ENCODE measurements around the gene PIGU. TPM values are rescaled to one million over a fixed set of nuclear protein-coding genes. Genes with fewer than 3 reads are reported as not detected.

Gene PIGU
- total RNA-seq, 2 experiments from 2014 or later = 16.6 to 27.9 TPM

GRCh38 chr20:34512955-34513419 lies 163.9 kb downstream of the PIGU start:
- Histone ChIP-seq H3K36me3 (ENCODE audit: insufficient read depth, low read length) (peaks cover 26% of the 10 kb centered on the region; the same call in 1 of the 2 replicates), H3K4me1 (ENCODE audit: insufficient read depth, low read length, poor library complexity, severe bottlenecking) (peaks cover 7% of the 10 kb centered on the region), H3K4me2 (ENCODE audit: low read length) (no peak overlapping the region), H3K79me2 (ENCODE audit: insufficient read depth, low read depth, low read length) (peaks cover 17% of the 10 kb centered on the region), H2AFZ (ENCODE audit: low read length) (no peak overlapping the region), H4K20me1 (ENCODE audit: insufficient read depth, low read length) (no peaks in the 10 kb centered on the region), H3K9me3 (ENCODE audit: low read length) (no peaks in the 10 kb centered on the region), H3K27ac (ENCODE audit: low read depth, low read length, poor library complexity, severe bottlenecking) (no peak overlapping the region), H3K4me3 (ENCODE audit: low read depth, low read length, poor library complexity, severe bottlenecking) (no peak overlapping the region), H3K9me2 (ENCODE audit: insufficient read depth, low read length) (no peaks in the 10 kb centered on the region)
- POLR2A ChIA-PET = interaction anchor here (0.5 kb wide), 1 partner anchor 162 kb away, joined by 3 read pairs; no protein-coding TSS in a partner anchor
- no peak for TF ChIP-seq CTCF (conservative IDR thresholded peaks at IDR 0.05; ENCODE audit: low read length)
- TF ChIP-seq EZH2phosphoT487 (IDR thresholded peaks at IDR 0.05; ENCODE audit: borderline replicate concordance, low read depth, low read length) = no peak
- intact Hi-C loops (cut with micrococcal nuclease; ENCODE audit: unreplicated experiment) = no loop called here
- BruUV-seq (replicated peaks) = no TSS peak
- CTCF ChIA-PET (ENCODE audit: unreplicated experiment) = no interaction called here
- DNase-seq (ENCODE audit: low spot score) = no peak

- H3K9me2 ChIP-seq (ENCODE audit: insufficient read depth, low read length) = no peaks in the 10 kb centered on the region
- ChIA-PET CTCF (ENCODE audit: unreplicated experiment) (no interaction called here), POLR2A (interaction anchor here (0.5 kb wide), 1 partner anchor 162 kb away, joined by 3 read pairs; no protein-coding TSS in a partner anchor)
These were observed 164.5 kb downstream of the PIGU start for GRCh38 chr20:34512266-34512954.

More at GRCh38 chr20:34512266-34512954, 164.5 kb downstream of the PIGU start:
- Histone ChIP-seq H3K4me1 (ENCODE audit: insufficient read depth, low read length, poor library complexity, severe bottlenecking) (peaks cover 6% of the 10 kb centered on the region), H3K27ac (ENCODE audit: low read depth, low read length, poor library complexity, severe bottlenecking) (no peak overlapping the region), H3K36me3 (ENCODE audit: insufficient read depth, low read length) (peaks cover 31% of the 10 kb centered on the region; the same call in 1 of the 2 replicates), H3K9me3 (ENCODE audit: low read length) (no peaks in the 10 kb centered on the region), H2AFZ (ENCODE audit: low read length) (no peak overlapping the region), H4K20me1 (ENCODE audit: insufficient read depth, low read length) (no peaks in the 10 kb centered on the region), H3K4me3 (ENCODE audit: low read depth, low read length, poor library complexity, severe bottlenecking) (no peak overlapping the region), H3K4me2 (ENCODE audit: low read length) (no peak overlapping the region), H3K79me2 (ENCODE audit: insufficient read depth, low read depth, low read length) (peaks cover 12% of the 10 kb centered on the region)
- intact Hi-C loops (cut with micrococcal nuclease; ENCODE audit: unreplicated experiment) = no loop called here
- no peak for DNase-seq (ENCODE audit: low spot score)
- no TSS peak for BruUV-seq (replicated peaks)
- TF ChIP-seq EZH2phosphoT487 (IDR thresholded peaks at IDR 0.05; ENCODE audit: borderline replicate concordance, low read depth, low read length) (no peak), CTCF (conservative IDR thresholded peaks at IDR 0.05; ENCODE audit: low read length) (no peak)

Measured in OCI-LY7 (cell line).